Left forelimb (tissue), 1 donor: ENCODE results near the gene RHBDL3.

Source experiments
- DNase-seq: peaks from one replicate; pipeline ENCODE4 v3.0.0-alpha.2; 2018; ENCODE audit warnings: low spot score

The RHBDL3 gene

DNA sequence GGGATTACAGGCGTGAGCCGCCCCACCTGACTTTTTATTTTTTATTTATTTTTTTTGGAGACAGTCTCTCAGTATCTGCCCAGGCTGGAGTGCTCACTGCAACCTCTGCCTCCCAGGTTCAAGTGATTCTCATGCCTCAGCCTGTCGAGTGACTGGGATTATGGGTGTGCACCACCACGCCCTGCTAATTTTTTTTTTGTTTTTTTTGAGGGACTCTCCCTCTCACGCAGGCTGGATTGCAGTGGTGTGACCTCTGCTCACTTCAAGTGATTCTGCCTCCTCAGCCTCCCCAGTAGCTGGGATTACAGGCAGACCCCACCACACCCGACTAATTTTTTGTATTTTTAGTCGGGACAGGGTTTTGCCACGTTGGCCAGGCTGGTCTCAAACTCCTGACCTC, 92.0 kb downstream of the RHBDL3 start:
- DNase-seq = no peak

DNA sequence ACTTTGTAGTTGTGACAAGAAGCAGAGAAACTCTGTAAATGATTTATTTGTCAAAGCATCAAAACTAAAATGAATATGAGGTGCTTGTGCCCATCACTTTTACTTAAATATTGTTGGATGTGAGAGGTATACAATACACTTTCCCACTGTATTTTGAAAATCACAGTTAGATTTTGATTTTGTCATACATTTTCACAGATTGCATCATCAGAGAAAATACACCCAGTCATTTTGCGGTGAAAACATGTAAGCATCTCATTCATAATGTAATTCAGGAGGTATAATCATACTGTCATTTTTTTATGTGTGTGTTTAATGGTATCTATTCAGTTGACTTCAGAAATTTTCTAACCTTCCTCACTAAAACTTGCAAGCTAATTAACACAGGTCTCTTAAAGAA, 95.6 kb downstream of the RHBDL3 start:
- DNase-seq = no peak

DNA sequence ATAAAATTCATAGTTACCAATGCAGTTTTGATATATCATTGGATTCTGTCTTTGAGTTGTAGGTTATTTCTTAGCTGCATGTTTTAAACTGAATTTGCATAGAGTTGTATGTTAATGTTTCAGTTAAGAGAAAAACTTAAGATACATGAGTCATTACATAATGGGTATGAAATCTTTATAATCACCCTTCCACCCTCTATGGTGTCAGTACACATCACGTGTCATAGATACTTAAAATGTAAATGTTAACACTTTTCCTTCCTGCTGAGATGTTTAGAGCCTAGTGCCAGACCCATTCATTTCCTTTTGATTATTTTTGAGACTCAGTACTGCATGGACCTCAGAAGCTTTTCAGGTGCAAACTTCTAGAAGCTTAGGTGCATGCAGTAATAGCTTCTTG, 104.8 kb downstream of the RHBDL3 start:
- DNase-seq = no peak
